CD14-positive monocyte (primary cell): ENCODE results near the gene LCE1D. TPM values are rescaled to one million over a fixed set of nuclear protein-coding genes. Genes with fewer than 3 reads are reported as not detected.

ENCODE experiments used
- DNase-seq, 3 donors: peaks; one replicate each; pipeline ENCODE4 v3.0.0-alpha.2; 2011 to 2022
- H2AFZ ChIP-seq: 2 replicates; pipeline ENCODE4 v1.6.0; 2012; ENCODE audit warnings: mild to moderate bottlenecking, low read depth, low read length, inconsistent platforms; ENCODE audit not compliant: insufficient read depth, poor library complexity, severe bottlenecking
- H3K27ac ChIP-seq, 2 donors: 1 replicate in 1 of 2; 2 replicates in 1 of 2; pipeline ENCODE4 v1.5.1; 2012 to 2013; ENCODE audit warnings: low read length in 2 of 2, control low read depth in 1 of 2, inconsistent platforms in 1 of 2, low read depth in 1 of 2, mild to moderate bottlenecking in 1 of 2
- H3K27me3 ChIP-seq, 2 donors: one replicate each; pipeline versions ENCODE4 v1.6.0 to v1.6.1; 2011 to 2013; ENCODE audit warnings: low read length in 2 of 2; ENCODE audit not compliant: control insufficient read depth in 2 of 2, insufficient read depth in 2 of 2
- H3K36me3 ChIP-seq, 2 donors: replicated peaks in 1 of 2; 1 replicate in 1 of 2; 2 replicates in 1 of 2; pipeline versions ENCODE4 v1.5.1 to v1.6.1; 2012 to 2013; ENCODE audit warnings: low read length in 2 of 2, control low read depth in 1 of 2, inconsistent platforms in 1 of 2, mild to moderate bottlenecking in 1 of 2; ENCODE audit not compliant: insufficient read depth in 2 of 2, control insufficient read depth in 1 of 2
- H3K4me1 ChIP-seq, 2 donors: 1 replicate in 1 of 2; 2 replicates in 1 of 2; pipeline versions ENCODE4 v1.5.1 to v1.6.1; 2012 to 2013; ENCODE audit warnings: low read length in 2 of 2, control low read depth in 1 of 2, inconsistent platforms in 1 of 2, mild to moderate bottlenecking in 1 of 2, moderate library complexity in 1 of 2; ENCODE audit not compliant: insufficient read depth in 2 of 2, control insufficient read depth in 1 of 2
- H3K4me2 ChIP-seq: replicated peaks from 2 replicates; pipeline ENCODE3; 2012; ENCODE audit warnings: low read length, moderate library complexity, mild to moderate bottlenecking; ENCODE audit not compliant: poor library complexity, severe bottlenecking; ENCODE audit errors: extremely low read depth
- H3K4me3 ChIP-seq, 3 experiments: fragments of 200-600 bp in 1 of 3; sonication (generic) in 1 of 3; replicated peaks in 1 of 3; 1 replicate in 2 of 3; 2 replicates in 1 of 3; pipeline ENCODE4 v1.5.1; 2011 to 2013; ENCODE audit warnings: low read length in 3 of 3, mild to moderate bottlenecking in 3 of 3, control low read depth in 2 of 3, low read depth in 2 of 3, inconsistent platforms in 1 of 3, moderate library complexity in 1 of 3
- H3K79me2 ChIP-seq: 2 replicates; pipeline ENCODE4 v1.6.0; 2012; ENCODE audit warnings: mild to moderate bottlenecking, control low read depth, inconsistent platforms, low read length, moderate library complexity; ENCODE audit not compliant: insufficient read depth
- H3K9ac ChIP-seq: 2 replicates; pipeline ENCODE4 v1.6.0; 2017; ENCODE audit warnings: low read length, mild to moderate bottlenecking; ENCODE audit not compliant: insufficient read depth, poor library complexity, severe bottlenecking
- H3K9me3 ChIP-seq, 2 donors: replicated peaks in 1 of 2; 1 replicate in 1 of 2; 2 replicates in 1 of 2; pipeline versions ENCODE4 v1.5.1 to v1.6.1; 2012 to 2013; ENCODE audit warnings: low read length in 2 of 2, control low read depth in 1 of 2; ENCODE audit not compliant: control insufficient read depth in 1 of 2, insufficient read depth in 1 of 2
- H4K20me1 ChIP-seq: 2 replicates; pipeline ENCODE4 v1.6.0; 2012; ENCODE audit warnings: mild to moderate bottlenecking, low read length, control low read depth, moderate library complexity; ENCODE audit not compliant: insufficient read depth
- H3K27ac Mint-ChIP-seq, 7 donors: one replicate each; pipeline ENCODE4 v1.8.0; 2020; ENCODE audit warnings: mild to moderate bottlenecking in 7 of 7, mixed read lengths in 7 of 7, moderate library complexity in 6 of 7, inconsistent platforms in 2 of 7
- H3K27me3 Mint-ChIP-seq, 3 donors: one replicate each; pipeline ENCODE4 v1.8.0; 2021 to 2022; ENCODE audit warnings: low read depth in 3 of 3, mild to moderate bottlenecking in 3 of 3, mixed read lengths in 3 of 3, moderate library complexity in 3 of 3, inconsistent platforms in 1 of 3
- H3K36me3 Mint-ChIP-seq, 2 donors: one replicate each; pipeline ENCODE4 v1.8.0; 2020; ENCODE audit warnings: mixed read lengths in 2 of 2, inconsistent platforms in 1 of 2, mild to moderate bottlenecking in 1 of 2
- H3K4me1 Mint-ChIP-seq: one replicate; pipeline ENCODE4 v1.8.0; 2020; ENCODE audit warnings: mild to moderate bottlenecking, mixed read lengths
- H3K4me3 Mint-ChIP-seq, 2 donors: one replicate each; pipeline ENCODE4 v1.8.0; 2020; ENCODE audit warnings: mild to moderate bottlenecking in 2 of 2, mixed read lengths in 2 of 2, moderate library complexity in 1 of 2
- H3K9me3 Mint-ChIP-seq, 7 donors: one replicate each; pipeline ENCODE4 v1.8.0; 2020 to 2022; ENCODE audit warnings: mixed read lengths in 7 of 7, mild to moderate bottlenecking in 6 of 7, moderate library complexity in 6 of 7, inconsistent platforms in 2 of 7
- CTCF ChIP-seq: fragments of 200-600 bp; IDR thresholded peaks from one replicate; pipeline ENCODE4 v1.8.0; 2022; ENCODE audit warnings: antibody characterized with exemption, mild to moderate bottlenecking
- WGBS: methylation state at CpG from one replicate; pipeline ENCODE4 v1.1.5; 2013; ENCODE audit warnings: missing lambda C conversion rate; ENCODE audit not compliant: insufficient coverage; 5-methylcytosine and 5-hydroxymethylcytosine counted together
- intact Hi-C, 2 donors: fragments of 100-400 bp; cut with micrococcal nuclease; formaldehyde crosslinking; loops; one replicate each; pipeline versions ENCODE4 v1.15.0 to v1.15.1; 2023
- polyA plus RNA-seq, 3 donors: library from polyadenylated mRNA; depleted of rRNA in 1 of 3; unstranded in 2 of 3; stranded (reverse) in 1 of 3; fragments of 300-500 nt in 2 of 3; fragments of >200 nt in 1 of 3; fragmentation: Illumina TruSeq in 2 of 3; gene quantifications; 1 replicate in 2 of 3; 2 replicates in 1 of 3; pipeline ENCODE4 v1.2.3, GENCODE V29; 2012 to 2021

LCE1D gene
- polyA plus RNA-seq, 3 donors = not detected

DNA sequence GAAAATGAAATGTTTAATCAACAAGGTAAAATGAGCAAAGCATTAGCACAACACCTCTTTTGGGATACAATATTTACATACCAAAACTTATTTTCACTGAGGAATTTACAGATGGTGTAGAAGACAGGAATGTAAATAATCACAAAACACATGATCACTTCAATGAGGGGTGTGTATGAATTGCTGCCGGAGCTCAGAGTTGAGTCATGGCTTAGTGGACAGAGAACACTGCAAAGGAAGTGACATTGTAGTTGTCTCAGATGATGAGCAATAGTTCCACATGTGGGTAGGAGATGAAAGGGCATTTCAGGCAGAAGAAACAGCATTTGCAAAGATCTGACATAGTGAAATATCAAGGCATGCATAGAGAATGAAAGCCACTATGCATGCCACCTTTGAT, 44.3 kb upstream of the LCE1D start:
- no peaks in the 10 kb centered on the region for H3K4me1 ChIP-seq
- no peak overlapping the region for H3K27ac Mint-ChIP-seq
- H3K27ac ChIP-seq = no peak overlapping the region
- no peak overlapping the region for H3K9ac ChIP-seq
- no peaks in the 10 kb centered on the region for H3K9me3 ChIP-seq
- H4K20me1 ChIP-seq = no peaks in the 10 kb centered on the region
- TF ChIP-seq CTCF = no peak
- no peak overlapping the region for H3K4me2 ChIP-seq
- no peak overlapping the region for H2AFZ ChIP-seq
- no peaks in the 10 kb centered on the region for H3K79me2 ChIP-seq
- peaks cover 8 to 14% (median 12%) of the 10 kb centered on the region in 3 donors for H3K27me3 Mint-ChIP-seq
- peaks cover 11 to 15% of the 10 kb centered on the region in 2 donors for H3K27me3 ChIP-seq
- no CpG with 5 or more reads among the region's 1 CpG for WGBS
- no peak for DNase-seq
- H3K9me3 Mint-ChIP-seq = peaks cover 0 to 2% (median 0%) of the 10 kb centered on the region in 7 donors
- no peak overlapping the region for H3K4me3 ChIP-seq
- H3K36me3 Mint-ChIP-seq = no peaks in the 10 kb centered on the region
- no peaks in the 10 kb centered on the region for H3K4me1 Mint-ChIP-seq
- intact Hi-C loops = no loop called here
- no peak overlapping the region for H3K4me3 Mint-ChIP-seq
- no peaks in the 10 kb centered on the region for H3K36me3 ChIP-seq

DNA sequence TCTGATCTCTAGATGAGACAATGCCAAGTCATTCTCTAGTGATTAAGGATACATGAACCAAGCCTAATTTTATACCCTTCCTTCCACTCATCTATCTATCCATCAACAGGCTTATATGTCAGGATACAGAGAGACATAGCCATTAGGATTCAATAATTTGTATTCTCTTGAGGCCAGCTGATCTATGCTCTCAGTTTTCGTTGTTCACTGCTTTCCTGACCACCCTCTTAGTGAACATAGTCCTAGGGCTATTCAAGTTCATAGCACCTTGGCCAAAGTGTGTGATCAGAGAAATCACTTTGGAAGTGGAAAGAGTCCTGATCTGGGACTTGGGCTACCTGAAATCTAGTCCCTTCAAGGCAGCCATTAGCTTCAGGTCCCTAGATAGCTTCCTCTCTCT, 42.9 kb upstream of the LCE1D start:
- Mint-ChIP-seq H3K9me3 (peaks cover 0 to 2% (median 0%) of the 10 kb centered on the region in 7 donors), H3K27ac (peak overlapping the region in 1 of 7 donors; percentile 30), H3K36me3 (no peaks in the 10 kb centered on the region), H3K4me3 (no peak overlapping the region), H3K27me3 (peaks cover 5 to 17% (median 12%) of the 10 kb centered on the region in 3 donors), H3K4me1 (no peaks in the 10 kb centered on the region)
- Histone ChIP-seq H3K4me1 (no peaks in the 10 kb centered on the region), H3K27me3 (peaks cover 11 to 15% of the 10 kb centered on the region in 2 donors), H3K9ac (no peak overlapping the region), H3K4me3 (no peak overlapping the region), H3K27ac (no peak overlapping the region), H3K36me3 (no peaks in the 10 kb centered on the region), H3K4me2 (no peak overlapping the region), H3K9me3 (no peaks in the 10 kb centered on the region), H3K79me2 (no peaks in the 10 kb centered on the region), H2AFZ (no peak overlapping the region), H4K20me1 (no peaks in the 10 kb centered on the region)
- WGBS = no CpG with 5 or more reads among the region's 1 CpG
- intact Hi-C loops = no loop called here
- no peak for TF ChIP-seq CTCF
- DNase-seq = no peak
